Kidney glomerular epithelial cell (primary cell): ENCODE measurements around the gene SMIM33.
A peak's percentile ranks its signal among the peaks of the same experiment; 100 is the strongest.
"Not testable (repeated sequence)": the region's sequence is repeated elsewhere in the genome, so short reads cannot be mapped to it uniquely, and the experiment has no call there.

Experiments used
- DNase-seq: peaks from one replicate; lab custom pipeline; 2025; lab: John Stamatoyannopoulos, UW

The SMIM33 gene

DNA sequence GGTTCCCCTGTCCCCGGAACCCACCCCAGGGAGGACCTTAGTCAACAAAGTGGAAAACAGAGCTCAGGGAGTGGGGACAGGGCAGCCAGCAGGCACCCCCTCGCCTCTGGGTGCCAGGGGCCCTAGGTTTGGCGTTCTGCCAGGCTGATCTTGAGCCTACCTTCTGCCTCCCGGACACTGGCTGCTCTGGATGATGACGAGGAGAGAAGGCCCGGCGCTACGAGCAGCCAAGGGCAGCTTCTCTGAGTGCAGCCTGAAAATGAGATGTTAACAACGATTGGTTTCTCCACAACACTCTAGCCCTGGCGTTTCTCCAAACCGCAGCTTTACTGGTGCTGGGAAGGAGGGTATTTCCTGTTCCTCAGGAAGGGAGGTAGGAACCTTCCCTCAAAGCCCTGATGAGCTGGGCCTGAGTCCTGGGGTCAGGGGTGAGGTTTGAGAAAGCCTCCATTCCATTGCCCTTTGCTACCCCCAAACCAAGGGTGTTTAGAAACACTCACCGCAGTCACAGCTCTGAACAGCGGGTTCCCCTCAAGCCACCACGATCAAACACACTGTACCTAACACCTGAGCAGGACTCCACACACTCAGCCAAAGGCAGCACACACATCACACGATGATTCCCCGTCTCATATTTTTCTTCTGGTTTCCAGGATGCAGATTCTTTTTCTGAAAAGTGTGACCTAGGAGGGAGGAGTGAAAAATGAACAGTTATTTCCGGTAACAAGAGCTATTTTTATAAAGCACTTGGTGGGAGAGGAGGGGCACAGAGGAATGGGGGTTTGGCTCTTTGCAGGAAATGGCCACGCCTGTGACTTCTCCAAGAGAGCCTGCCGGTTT is 11.5 kb downstream of the SMIM33 start, which contains the start of gene STING1:
Gene STING1 (minus strand): TSS at position 709 of the 840 bp plus-strand sequence. CDS start 1,054 bp downstream, outside the sequence.
- DNase-seq = peak; percentile 76

GRCh38 chr5:139482890-139483208 is 12.0 kb downstream of the SMIM33 start:
- not testable (repeated sequence) for DNase-seq

DNA sequence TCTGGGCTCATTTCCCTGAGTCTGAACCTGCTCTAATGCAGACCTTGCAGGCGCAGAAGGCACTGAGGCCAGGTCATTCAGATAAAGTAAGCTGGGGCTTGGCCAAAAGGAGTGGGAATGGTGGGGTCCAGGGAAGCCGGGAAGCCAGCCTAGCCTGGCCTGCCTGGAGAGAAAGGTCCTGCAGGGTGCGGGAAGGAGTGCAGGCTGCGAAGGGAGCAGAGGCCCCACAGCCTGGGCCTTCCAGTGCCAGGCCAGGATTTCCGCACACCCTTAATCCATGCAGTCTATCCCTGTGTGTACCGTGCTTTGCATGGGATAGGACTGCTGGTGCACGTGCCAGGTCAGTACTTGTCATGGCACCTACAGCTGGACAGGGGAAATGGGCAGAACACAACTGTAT is 15.4 kb downstream of the SMIM33 start:
- no peak for DNase-seq

GRCh38 chr5:139488260-139488659 is 17.5 kb downstream of the SMIM33 start:
- no peak for DNase-seq

DNA sequence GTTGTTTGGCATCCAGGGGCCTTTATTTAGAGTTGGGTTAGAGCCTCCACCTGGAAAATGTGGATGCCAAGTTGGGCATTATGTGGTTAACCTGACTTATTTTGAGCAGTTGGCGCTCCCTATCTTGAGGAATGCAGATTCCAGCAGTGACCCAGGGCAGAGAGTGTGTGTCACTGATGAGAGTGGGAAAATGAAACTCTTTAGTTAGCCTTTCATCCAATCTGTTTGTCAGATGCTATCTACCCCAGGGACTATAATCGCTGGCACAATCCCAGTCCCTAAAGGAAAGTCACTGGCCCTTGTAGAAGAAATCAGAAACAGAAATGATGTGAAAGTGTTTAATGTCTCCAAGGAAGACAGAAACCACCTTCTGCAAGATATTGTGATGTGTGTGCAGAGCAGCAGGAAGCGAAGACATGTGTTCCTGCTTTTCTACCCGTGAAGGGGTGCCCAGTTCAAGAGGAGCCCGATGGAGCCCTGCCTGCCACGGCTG is 21.9 kb downstream of the SMIM33 start:
- peak; percentile 5 for DNase-seq

DNA sequence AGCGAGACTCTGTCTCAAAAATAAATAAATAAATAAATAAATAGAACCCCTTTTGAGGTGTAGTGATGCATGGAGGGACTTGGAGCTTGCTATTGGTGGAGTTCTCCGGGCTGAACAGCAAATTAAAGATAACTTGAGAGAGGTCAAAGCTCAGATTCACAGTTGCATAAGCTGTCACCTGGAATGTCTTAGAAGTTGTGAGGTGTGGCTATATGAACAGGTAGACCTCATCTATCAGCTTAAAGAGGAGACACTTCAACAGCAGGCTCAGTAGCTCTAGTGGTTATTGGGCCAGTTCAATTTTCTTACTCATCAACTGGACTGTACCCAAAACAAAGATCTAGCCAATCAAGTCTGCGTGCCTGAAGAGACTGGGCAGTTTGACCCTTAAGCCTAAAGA is 23.5 kb downstream of the SMIM33 start:
- no peak for DNase-seq

DNA sequence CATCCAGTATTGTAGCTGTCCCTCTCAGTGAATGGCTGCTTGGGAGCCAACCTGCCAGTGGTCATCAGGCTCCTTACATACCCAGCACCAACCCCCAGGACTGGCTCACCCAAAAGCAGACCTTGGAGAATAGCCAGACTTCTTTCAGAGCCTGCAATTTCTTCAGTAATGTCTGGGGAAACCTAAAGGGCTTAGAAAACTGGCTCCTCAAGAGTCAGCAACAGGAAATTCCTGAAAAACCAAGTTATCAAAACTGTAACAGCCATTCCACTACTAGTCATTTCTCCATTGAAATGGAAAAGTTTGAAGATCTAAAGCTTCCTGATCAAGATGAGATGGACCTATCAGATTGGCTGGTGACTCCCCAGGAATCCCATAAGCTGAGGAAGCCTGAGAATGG is 24.0 kb downstream of the SMIM33 start:
- no peak for DNase-seq

GRCh38 chr5:139495638-139496435 is 25.0 kb downstream of the SMIM33 start:
- DNase-seq = no peak

- no peak for DNase-seq
Measured at GRCh38 chr5:139501381-139501780, 30.6 kb downstream of the SMIM33 start.

- not testable (repeated sequence) for DNase-seq
Measured at GRCh38 chr5:139503036-139503817, 32.4 kb downstream of the SMIM33 start.

- DNase-seq = not testable (repeated sequence)
Measured at GRCh38 chr5:139503879-139504278, 33.1 kb downstream of the SMIM33 start.

- not testable (repeated sequence) for DNase-seq
Measured at GRCh38 chr5:139504722-139505121, 33.9 kb downstream of the SMIM33 start.

- DNase-seq = no peak
Measured at GRCh38 chr5:139512786-139513390, 42.1 kb downstream of the SMIM33 start.

- DNase-seq = peak; percentile 59
Measured at GRCh38 chr5:139513434-139513833, 42.6 kb downstream of the SMIM33 start.

DNA sequence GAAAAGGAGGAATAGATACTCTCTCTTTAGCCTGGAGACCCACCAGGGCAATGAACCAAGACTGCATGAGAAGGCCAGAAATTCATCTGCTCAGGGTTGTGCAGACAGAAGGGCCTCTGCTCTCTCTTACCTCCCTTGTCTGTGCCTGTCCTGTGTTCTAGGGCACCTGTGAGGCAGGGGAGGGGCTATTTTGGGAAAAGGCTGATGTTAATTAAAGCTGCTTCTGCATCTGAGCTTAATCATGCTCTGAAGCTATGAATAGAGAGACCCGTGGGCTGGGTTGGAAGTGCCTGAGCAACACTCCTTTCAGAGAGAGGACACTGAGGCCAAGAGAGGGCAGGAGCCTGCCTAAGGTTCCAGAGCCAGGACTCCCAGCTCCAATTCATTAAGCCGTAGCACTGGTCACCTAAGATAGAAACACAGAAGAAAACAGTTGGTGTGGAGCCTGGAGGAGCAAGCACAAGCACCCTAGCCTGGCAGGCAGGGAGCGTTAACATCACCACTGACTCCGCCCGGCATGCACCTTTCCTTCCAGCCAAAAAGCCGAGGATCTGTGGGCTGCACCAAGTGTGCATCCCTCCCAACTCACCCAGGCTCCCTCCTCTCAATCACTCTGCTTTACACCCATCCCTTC is 43.2 kb downstream of the SMIM33 start:
- no peak for DNase-seq

GRCh38 chr5:139514486-139514856 is 43.7 kb downstream of the SMIM33 start:
- DNase-seq = no peak

- DNase-seq = peak; percentile 77
Measured at GRCh38 chr5:139517683-139518564, 47.1 kb downstream of the SMIM33 start.
